Neural crest cell (in vitro differentiated cells): ENCODE measurements around the gene IL36G. TPM values are rescaled to one million over a fixed set of nuclear protein-coding genes. Genes with fewer than 3 reads are reported as not detected.

ENCODE experiments used
- DNase-seq: peaks from one replicate; pipeline ENCODE4 v3.0.0; 2021; ENCODE audit warnings: low read depth, mixed read lengths, low spot score
- H3K27ac Mint-ChIP-seq: one replicate; pipeline ENCODE4 v1.8.0; 2021; ENCODE audit warnings: mild to moderate bottlenecking, mixed read lengths; ENCODE audit not compliant: unreplicated experiment
- H3K27me3 Mint-ChIP-seq: 2 replicates; pipeline ENCODE4 v1.8.0; 2021; ENCODE audit warnings: low read depth, mild to moderate bottlenecking, mixed read lengths
- H3K36me3 Mint-ChIP-seq: 2 replicates; pipeline ENCODE4 v1.8.0; 2021; ENCODE audit warnings: low read depth, mild to moderate bottlenecking, mixed read lengths
- H3K4me1 Mint-ChIP-seq: 2 replicates; pipeline ENCODE4 v1.8.0; 2021; ENCODE audit warnings: mixed read lengths
- H3K4me3 Mint-ChIP-seq: one replicate; pipeline ENCODE4 v1.8.0; 2021; ENCODE audit warnings: mild to moderate bottlenecking, mixed read lengths
- H3K9me3 Mint-ChIP-seq: 2 replicates; pipeline ENCODE4 v1.8.0; 2021; ENCODE audit warnings: mixed read lengths
- total RNA-seq: library from RNA; stranded (reverse); gene quantifications from 2 replicates; pipeline ENCODE4 v1.2.1, GENCODE V29; 2021
- TF ChIP-seq, protein P1 (sequence below): fragments of 200-600 bp; sonication (generic); conservative IDR thresholded peaks from 2 replicates; pipeline ENCODE4 v1.5.0; 2021; ENCODE audit warnings: antibody characterized with exemption, mild to moderate bottlenecking

Gene IL36G
- total RNA-seq, 1 donor from 2014 or later, result not detected

DNA sequence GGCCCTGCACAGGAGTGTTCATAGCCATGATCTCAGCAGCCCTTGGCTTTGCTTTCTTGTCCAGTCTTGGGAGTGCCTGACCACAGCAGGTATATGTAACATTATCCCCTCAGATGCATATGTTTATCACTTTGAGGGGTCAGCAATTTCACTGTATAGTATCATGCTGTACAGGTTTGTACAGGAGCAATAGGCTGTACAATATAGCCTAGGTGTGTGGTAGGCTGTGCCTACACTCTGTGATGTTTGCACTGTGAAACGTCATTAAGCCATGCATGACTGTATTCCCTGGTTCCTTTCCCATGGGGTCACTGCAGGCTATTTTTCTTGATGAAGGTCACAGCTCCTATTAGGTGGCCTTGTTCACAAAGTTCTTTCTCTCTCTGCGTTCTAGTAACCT, 4.7 kb upstream of the IL36G start:
- no peak for DNase-seq
- Mint-ChIP-seq H3K4me1 (no peaks in the 10 kb centered on the region), H3K36me3 (no peaks in the 10 kb centered on the region), H3K27ac (no peak overlapping the region), H3K27me3 (peaks cover 60% of the 10 kb centered on the region), H3K4me3 (no peak overlapping the region), H3K9me3 (no peaks in the 10 kb centered on the region)
- TF ChIP-seq, protein P1, sequence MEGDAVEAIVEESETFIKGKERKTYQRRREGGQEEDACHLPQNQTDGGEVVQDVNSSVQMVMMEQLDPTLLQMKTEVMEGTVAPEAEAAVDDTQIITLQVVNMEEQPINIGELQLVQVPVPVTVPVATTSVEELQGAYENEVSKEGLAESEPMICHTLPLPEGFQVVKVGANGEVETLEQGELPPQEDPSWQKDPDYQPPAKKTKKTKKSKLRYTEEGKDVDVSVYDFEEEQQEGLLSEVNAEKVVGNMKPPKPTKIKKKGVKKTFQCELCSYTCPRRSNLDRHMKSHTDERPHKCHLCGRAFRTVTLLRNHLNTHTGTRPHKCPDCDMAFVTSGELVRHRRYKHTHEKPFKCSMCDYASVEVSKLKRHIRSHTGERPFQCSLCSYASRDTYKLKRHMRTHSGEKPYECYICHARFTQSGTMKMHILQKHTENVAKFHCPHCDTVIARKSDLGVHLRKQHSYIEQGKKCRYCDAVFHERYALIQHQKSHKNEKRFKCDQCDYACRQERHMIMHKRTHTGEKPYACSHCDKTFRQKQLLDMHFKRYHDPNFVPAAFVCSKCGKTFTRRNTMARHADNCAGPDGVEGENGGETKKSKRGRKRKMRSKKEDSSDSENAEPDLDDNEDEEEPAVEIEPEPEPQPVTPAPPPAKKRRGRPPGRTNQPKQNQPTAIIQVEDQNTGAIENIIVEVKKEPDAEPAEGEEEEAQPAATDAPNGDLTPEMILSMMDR, result no peak

DNA sequence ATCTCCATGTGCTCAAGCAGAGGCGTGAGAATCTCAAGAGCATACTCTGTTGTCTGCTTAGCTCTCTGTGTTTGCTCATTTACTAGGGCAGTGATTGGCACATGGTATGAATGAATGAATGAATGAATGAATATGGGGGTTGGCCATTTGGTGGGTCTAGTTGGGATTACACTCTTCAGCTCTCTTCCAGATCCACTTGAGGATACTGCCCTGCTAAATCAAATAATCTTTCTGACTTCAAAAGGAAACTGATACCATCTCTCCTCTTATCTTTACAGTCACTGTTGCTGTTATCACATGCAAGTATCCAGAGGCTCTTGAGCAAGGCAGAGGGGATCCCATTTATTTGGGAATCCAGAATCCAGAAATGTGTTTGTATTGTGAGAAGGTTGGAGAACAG, 1.9 kb downstream of the IL36G start:
- Mint-ChIP-seq H3K4me1 (no peaks in the 10 kb centered on the region), H3K9me3 (no peaks in the 10 kb centered on the region), H3K27ac (no peak overlapping the region), H3K4me3 (no peak overlapping the region), H3K27me3 (peaks cover 31% of the 10 kb centered on the region), H3K36me3 (no peaks in the 10 kb centered on the region)
- DNase-seq, result no peak
- TF ChIP-seq, protein P1, result no peak

DNA sequence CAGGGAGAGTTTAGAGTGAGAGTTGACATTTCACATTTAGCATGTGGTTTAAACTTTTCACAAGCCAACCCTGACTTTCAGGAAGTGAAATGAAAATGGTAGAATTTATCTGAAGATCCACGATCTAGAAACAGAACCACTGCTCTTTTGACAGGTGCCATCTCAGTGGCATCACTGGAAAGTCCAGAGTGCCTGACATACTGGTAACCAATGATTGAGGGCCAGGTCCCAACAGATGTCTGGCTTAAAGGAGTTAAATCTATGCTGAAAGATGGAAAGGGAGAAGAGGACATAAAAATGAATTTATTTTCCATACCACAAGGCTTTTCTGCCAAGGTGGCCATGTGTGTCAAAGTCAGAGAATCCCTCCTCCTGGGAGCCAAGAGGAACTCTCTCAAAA, 2.7 kb downstream of the IL36G start:
- no peak for DNase-seq
- Mint-ChIP-seq H3K4me1 (no peaks in the 10 kb centered on the region), H3K27me3 (peaks cover 28% of the 10 kb centered on the region), H3K27ac (no peak overlapping the region), H3K4me3 (no peak overlapping the region), H3K36me3 (no peaks in the 10 kb centered on the region), H3K9me3 (no peaks in the 10 kb centered on the region)
- TF ChIP-seq, protein P1, result no peak

DNA sequence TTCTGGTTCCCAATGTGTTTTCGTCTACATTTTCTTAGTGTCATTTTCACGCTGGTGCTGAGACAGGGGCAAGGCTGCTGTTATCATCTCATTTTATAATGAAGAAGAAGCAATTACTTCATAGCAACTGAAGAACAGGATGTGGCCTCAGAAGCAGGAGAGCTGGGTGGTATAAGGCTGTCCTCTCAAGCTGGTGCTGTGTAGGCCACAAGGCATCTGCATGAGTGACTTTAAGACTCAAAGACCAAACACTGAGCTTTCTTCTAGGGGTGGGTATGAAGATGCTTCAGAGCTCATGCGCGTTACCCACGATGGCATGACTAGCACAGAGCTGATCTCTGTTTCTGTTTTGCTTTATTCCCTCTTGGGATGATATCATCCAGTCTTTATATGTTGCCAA, 7.3 kb downstream of the IL36G start:
- H3K27ac Mint-ChIP-seq, result no peak overlapping the region
- TF ChIP-seq, protein P1, result no peak
- DNase-seq, result no peak
- peaks cover 10% of the 10 kb centered on the region for H3K27me3 Mint-ChIP-seq
- H3K9me3 Mint-ChIP-seq, result peaks cover 15% of the 10 kb centered on the region
- H3K4me3 Mint-ChIP-seq, result no peak overlapping the region
- H3K4me1 Mint-ChIP-seq, result no peaks in the 10 kb centered on the region
- H3K36me3 Mint-ChIP-seq, result peaks cover 2% of the 10 kb centered on the region

DNA sequence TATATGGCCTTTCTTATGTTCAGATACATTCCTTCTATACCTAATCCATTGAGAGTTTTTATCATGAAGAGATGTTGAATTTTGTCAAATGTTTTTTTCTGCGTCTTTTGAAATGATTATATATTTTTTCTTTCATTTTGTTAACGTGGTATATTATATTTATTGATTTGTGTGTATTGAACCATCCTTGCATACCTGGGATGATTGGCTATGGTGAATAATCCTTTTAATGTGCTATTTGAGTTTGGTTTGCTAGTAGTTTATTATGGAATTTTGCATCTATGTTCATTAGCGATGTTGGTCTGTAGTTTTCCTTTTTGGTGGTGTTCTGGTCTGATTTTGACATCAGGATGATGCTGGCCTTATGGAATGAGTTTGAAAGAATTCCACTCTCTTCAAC, 11.8 kb downstream of the IL36G start:
- Mint-ChIP-seq H3K27ac (no peak overlapping the region), H3K9me3 (peaks cover 19% of the 10 kb centered on the region), H3K4me3 (no peak overlapping the region), H3K27me3 (peaks cover 30% of the 10 kb centered on the region), H3K4me1 (no peaks in the 10 kb centered on the region), H3K36me3 (peaks cover 5% of the 10 kb centered on the region)
- DNase-seq, result no peak
- TF ChIP-seq, protein P1, result no peak

DNA sequence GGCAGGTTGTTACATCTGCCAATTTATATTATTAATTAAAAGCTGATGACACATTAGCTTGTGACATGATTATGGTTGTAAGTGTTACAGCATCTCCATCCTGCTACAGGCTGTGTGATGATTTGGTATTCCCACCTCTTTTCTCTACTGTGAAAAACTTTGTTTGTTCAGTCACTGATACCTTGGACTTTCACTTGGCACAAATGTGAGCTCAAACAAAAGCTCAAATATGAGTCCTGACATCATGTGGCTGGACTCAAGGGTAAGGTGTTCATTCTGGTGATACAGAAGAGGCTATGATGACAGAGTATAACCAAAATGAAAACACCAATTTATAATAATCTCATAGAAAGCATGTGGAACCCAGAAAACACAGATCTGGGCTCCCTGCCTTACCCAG, 16.0 kb downstream of the IL36G start:
- no peak overlapping the region for H3K27ac Mint-ChIP-seq
- peaks cover 37% of the 10 kb centered on the region for H3K27me3 Mint-ChIP-seq
- peaks cover 3% of the 10 kb centered on the region for H3K36me3 Mint-ChIP-seq
- H3K4me1 Mint-ChIP-seq, result no peaks in the 10 kb centered on the region
- no peak overlapping the region for H3K4me3 Mint-ChIP-seq
- H3K9me3 Mint-ChIP-seq, result peaks cover 12% of the 10 kb centered on the region
- no peak for DNase-seq
- TF ChIP-seq, protein P1, result no peak
